KBM-7 (cell line): ENCODE data around the gene PLRG1.
A peak's percentile ranks its signal among the peaks of the same experiment; 100 is the strongest.

Experiments
- DNase-seq: peaks from one replicate; pipeline ENCODE4 v3.0.0-alpha.2; 2015
- in situ Hi-C: fragments of 300-500 bp; cut with MboI; formaldehyde crosslinking; loops from 2 replicates; pipeline ENCODE4 v1.14.3; 2020; ENCODE audit warnings: low sequenced_read_pairs, low pct_unique_long_range_greater_than_20kb, mixed read lengths

The PLRG1 gene

GRCh38 chr4:154490234-154490582, 60.0 kb downstream of the PLRG1 start:
- in situ Hi-C loops: no loop called here
- DNase-seq: no peak

- in situ Hi-C loops: no loop called here
These were observed 60.5 kb downstream of the PLRG1 start for GRCh38 chr4:154489558-154490233.

GRCh38 chr4:154487145-154487544, 63.1 kb downstream of the PLRG1 start:
- in situ Hi-C loops: no loop called here
- DNase-seq: no peak

More at GRCh38 chr4:154489558-154490233, 60.5 kb downstream of the PLRG1 start:
- no peak for DNase-seq

- DNase-seq: peak; percentile 72
- in situ Hi-C loops: no loop called here
These were observed 65.0 kb downstream of the PLRG1 start for GRCh38 chr4:154485127-154485773.
